ENCODE measurements around the gene DPPA5.
"Not testable (repeated sequence)": the region's sequence is repeated elsewhere in the genome, so short reads cannot be mapped to it uniquely, and the experiment has no call there.

Gene DPPA5

GRCh38 chr6:73353636-73354593, at the start of gene DPPA5:
Gene DPPA5, minus strand, starts transcription at chr6:73354276. Its CDS starts 51 bp downstream, at chr6:73354225.
- no peak for DNase-seq

GRCh38 chr6:73400656-73401055, 46.6 kb upstream of the DPPA5 start:
- DNase-seq, result no peak

- DNase-seq, result no peak
Measured at GRCh38 chr6:73395875-73396274, 41.8 kb upstream of the DPPA5 start.

GRCh38 chr6:73394577-73395354, 40.7 kb upstream of the DPPA5 start, which contains the start of gene DDX43:
Gene DDX43, plus strand, starts transcription at chr6:73394828. Its CDS starts 78 bp downstream, at chr6:73394906.
- DNase-seq, result peak; percentile 23

- DNase-seq, result no peak
Measured at GRCh38 chr6:73393278-73393677, 39.2 kb upstream of the DPPA5 start.

GRCh38 chr6:73392188-73392587, 38.1 kb upstream of the DPPA5 start:
- DNase-seq, result not testable (repeated sequence)

- DNase-seq, result no peak
Measured at GRCh38 chr6:73391675-73392074, 37.6 kb upstream of the DPPA5 start.

- DNase-seq, result no peak
Measured at GRCh38 chr6:73389854-73390253, 35.8 kb upstream of the DPPA5 start.

- peak; percentile 37 for DNase-seq
Measured at GRCh38 chr6:73388800-73389512, 34.9 kb upstream of the DPPA5 start.

GRCh38 chr6:73388433-73388799, 34.3 kb upstream of the DPPA5 start:
- no peak for DNase-seq

GRCh38 chr6:73382462-73383113, 28.5 kb upstream of the DPPA5 start:
- no peak for DNase-seq

- DNase-seq, result not testable (repeated sequence)
Measured at GRCh38 chr6:73381531-73381930, 27.5 kb upstream of the DPPA5 start.

GRCh38 chr6:73377225-73377624, 23.1 kb upstream of the DPPA5 start:
- DNase-seq, result no peak

GRCh38 chr6:73375216-73375615, 21.1 kb upstream of the DPPA5 start:
- no peak for DNase-seq

GRCh38 chr6:73372516-73372915, 18.4 kb upstream of the DPPA5 start:
- DNase-seq, result no peak

- no peak for DNase-seq
Measured at GRCh38 chr6:73371984-73372383, 17.9 kb upstream of the DPPA5 start.

- no peak for DNase-seq
Measured at GRCh38 chr6:73369563-73369962, 15.5 kb upstream of the DPPA5 start, which contains the start of gene OOEP. Gene OOEP, minus strand, starts transcription at chr6:73369897. Its CDS starts 105 bp downstream, at chr6:73369792.

- DNase-seq, result no peak
Measured at GRCh38 chr6:73369157-73369556, 15.1 kb upstream of the DPPA5 start.

- DNase-seq, result no peak
Measured at GRCh38 chr6:73368675-73369074, 14.6 kb upstream of the DPPA5 start.

- DNase-seq, result no peak
Measured at GRCh38 chr6:73367761-73368355, 13.8 kb upstream of the DPPA5 start.

GRCh38 chr6:73364549-73364948, 10.5 kb upstream of the DPPA5 start:
- no peak for DNase-seq

GRCh38 chr6:73364121-73364520, 10.0 kb upstream of the DPPA5 start:
- DNase-seq, result no peak

Measured in activated T-cell treated with anti-CD3 and anti-CD28 coated beads for 4 hours (primary cell).